ENCODE results near the gene HOXA3.

GRCh38 chr7:27171637-27172314 is 19.4 kb upstream of the HOXA3 start:
- TF ChIP-seq SETDB1 (CRISPR knock-in tag; IDR thresholded peaks at IDR 0.05; ENCODE audit: borderline replicate concordance): no peak
- no peak for TF ChIP-seq CTCF (CRISPR knock-in tag; IDR thresholded peaks at IDR 0.05)
- TF ChIP-seq RFX3 (CRISPR knock-in tag; IDR thresholded peaks at IDR 0.05): no peak
- no peak for TF ChIP-seq DR1 (CRISPR knock-in tag; IDR thresholded peaks at IDR 0.05)
- no peak for TF ChIP-seq ZNF549 (CRISPR knock-in tag; IDR thresholded peaks at IDR 0.05)
- no peak for TF ChIP-seq IKZF4 (CRISPR knock-in tag; IDR thresholded peaks at IDR 0.05; ENCODE audit: borderline replicate concordance, low read depth, not compliant biosample characterization)
- no peak for TF ChIP-seq ZNF609 (CRISPR knock-in tag; IDR thresholded peaks at IDR 0.05; ENCODE audit: borderline replicate concordance)
- no peak for TF ChIP-seq ZMYM2 (CRISPR knock-in tag; IDR thresholded peaks at IDR 0.05)
- TF ChIP-seq CREB3 (CRISPR knock-in tag; IDR thresholded peaks at IDR 0.05): no peak
- TF ChIP-seq, protein P1, sequence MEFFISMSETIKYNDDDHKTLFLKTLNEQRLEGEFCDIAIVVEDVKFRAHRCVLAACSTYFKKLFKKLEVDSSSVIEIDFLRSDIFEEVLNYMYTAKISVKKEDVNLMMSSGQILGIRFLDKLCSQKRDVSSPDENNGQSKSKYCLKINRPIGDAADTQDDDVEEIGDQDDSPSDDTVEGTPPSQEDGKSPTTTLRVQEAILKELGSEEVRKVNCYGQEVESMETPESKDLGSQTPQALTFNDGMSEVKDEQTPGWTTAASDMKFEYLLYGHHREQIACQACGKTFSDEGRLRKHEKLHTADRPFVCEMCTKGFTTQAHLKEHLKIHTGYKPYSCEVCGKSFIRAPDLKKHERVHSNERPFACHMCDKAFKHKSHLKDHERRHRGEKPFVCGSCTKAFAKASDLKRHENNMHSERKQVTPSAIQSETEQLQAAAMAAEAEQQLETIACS (CRISPR knock-in tag; IDR thresholded peaks at IDR 0.05): no peak
- TF ChIP-seq HNRNPL (IDR thresholded peaks at IDR 0.05; ENCODE audit: low read depth, low read length): no peak
- TF ChIP-seq USF2 (IDR thresholded peaks at IDR 0.05; ENCODE audit: low read depth, low read length): no peak
- TF ChIP-seq USF2 (CRISPR knock-in tag; IDR thresholded peaks at IDR 0.05; ENCODE audit: borderline replicate concordance): no peak
- TF ChIP-seq HDAC2 (CRISPR knock-in tag; IDR thresholded peaks at IDR 0.05): no peak

All from HepG2 (cell line).